Measurements from ENCODE around the gene PCSK4.

PCSK4 gene

GRCh38 chr19:1509602-1510441 lies 19.7 kb upstream of the PCSK4 start:
- DNase-seq (ENCODE audit: low read depth), result no peak
- TF ChIP-seq, protein P1, sequence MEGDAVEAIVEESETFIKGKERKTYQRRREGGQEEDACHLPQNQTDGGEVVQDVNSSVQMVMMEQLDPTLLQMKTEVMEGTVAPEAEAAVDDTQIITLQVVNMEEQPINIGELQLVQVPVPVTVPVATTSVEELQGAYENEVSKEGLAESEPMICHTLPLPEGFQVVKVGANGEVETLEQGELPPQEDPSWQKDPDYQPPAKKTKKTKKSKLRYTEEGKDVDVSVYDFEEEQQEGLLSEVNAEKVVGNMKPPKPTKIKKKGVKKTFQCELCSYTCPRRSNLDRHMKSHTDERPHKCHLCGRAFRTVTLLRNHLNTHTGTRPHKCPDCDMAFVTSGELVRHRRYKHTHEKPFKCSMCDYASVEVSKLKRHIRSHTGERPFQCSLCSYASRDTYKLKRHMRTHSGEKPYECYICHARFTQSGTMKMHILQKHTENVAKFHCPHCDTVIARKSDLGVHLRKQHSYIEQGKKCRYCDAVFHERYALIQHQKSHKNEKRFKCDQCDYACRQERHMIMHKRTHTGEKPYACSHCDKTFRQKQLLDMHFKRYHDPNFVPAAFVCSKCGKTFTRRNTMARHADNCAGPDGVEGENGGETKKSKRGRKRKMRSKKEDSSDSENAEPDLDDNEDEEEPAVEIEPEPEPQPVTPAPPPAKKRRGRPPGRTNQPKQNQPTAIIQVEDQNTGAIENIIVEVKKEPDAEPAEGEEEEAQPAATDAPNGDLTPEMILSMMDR (IDR thresholded peaks at IDR 0.05; ENCODE audit: control insufficient read depth, insufficient read depth, low read depth, low read length, missing control alignments), result no peak
- no peak overlapping the region for H3K4me3 ChIP-seq (ENCODE audit: control insufficient read depth, low read depth, low read length)

DNA sequence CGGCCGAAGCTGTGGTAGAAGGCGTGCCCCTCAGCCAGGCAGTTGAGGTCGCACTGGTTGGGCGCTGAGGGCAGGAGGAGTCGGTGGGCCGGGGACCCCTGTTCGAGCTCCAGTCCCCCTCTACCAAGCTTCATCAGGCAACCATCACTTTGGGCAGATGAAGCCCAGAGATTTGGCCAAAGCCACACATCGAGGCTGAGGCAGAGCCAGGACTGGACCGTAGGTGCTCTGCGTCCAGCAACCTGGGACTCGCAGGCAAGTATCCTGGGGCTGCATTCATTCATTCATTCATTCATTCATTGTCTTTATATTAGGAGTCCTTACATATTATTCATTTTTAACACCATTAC lies 18.3 kb upstream of the PCSK4 start:
- TF ChIP-seq, protein P1 (IDR thresholded peaks at IDR 0.05; ENCODE audit: control insufficient read depth, insufficient read depth, low read depth, low read length, missing control alignments), result no peak
- no peak for DNase-seq (ENCODE audit: low read depth)
- H3K4me3 ChIP-seq (ENCODE audit: control insufficient read depth, low read depth, low read length), result no peak overlapping the region

GRCh38 chr19:1507763-1508506 lies 17.8 kb upstream of the PCSK4 start:
- TF ChIP-seq, protein P1 (IDR thresholded peaks at IDR 0.05; ENCODE audit: control insufficient read depth, insufficient read depth, low read depth, low read length, missing control alignments), result no peak
- peak overlapping the region; percentile 38 for H3K4me3 ChIP-seq (ENCODE audit: control insufficient read depth, low read depth, low read length)
- peak; percentile 81 for DNase-seq (ENCODE audit: low read depth)

- DNase-seq (ENCODE audit: low read depth), result no peak
- TF ChIP-seq, protein P1 (IDR thresholded peaks at IDR 0.05; ENCODE audit: control insufficient read depth, insufficient read depth, low read depth, low read length, missing control alignments), result no peak
- H3K4me3 ChIP-seq (ENCODE audit: control insufficient read depth, low read depth, low read length), result no peak overlapping the region
Observed at GRCh38 chr19:1507192-1507660, 17.1 kb upstream of the PCSK4 start.

DNA sequence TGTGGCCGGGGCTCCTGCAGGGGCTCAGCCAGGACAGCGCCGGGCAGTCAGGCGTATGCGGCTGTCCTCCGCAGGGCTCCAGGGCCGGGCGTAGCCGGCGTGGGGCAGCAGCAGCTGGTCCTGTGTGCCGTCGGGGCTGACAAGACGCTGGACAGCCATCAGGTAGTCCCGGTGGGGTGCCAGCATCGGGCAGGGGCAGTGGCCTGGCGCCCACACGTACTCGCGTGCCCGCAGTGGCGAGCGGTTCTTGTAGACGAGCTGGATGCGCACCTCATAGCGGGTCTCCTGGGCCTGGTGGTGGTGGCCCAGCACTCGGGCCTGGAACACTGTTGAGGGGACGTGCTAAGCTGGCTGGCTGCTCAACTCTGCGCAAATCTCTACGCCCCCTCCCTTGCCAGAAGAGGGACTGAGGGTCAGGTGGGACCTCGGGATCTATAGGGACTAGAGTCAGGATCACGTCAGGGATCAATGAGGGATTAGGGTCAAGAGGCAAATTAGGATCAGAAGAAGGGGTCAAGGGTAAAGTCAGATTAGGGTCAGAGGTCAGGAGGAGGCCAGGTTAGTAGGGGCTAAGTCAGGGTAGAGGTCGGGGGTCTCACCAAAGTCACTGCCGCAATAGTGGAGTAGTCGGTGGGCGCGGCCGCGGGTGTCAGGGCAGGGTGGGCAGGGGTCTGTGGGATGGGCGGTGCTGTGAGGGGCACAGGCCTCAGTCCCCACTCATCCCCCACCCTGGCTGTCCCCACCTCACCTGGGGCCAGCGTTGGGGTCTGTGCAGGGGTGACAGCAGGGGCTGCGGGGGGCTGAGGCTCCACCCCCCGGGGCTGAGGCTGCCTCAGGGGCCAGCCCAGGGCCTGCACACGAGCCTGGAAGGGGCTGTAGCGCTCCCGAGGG lies 16.1 kb upstream of the PCSK4 start:
- TF ChIP-seq, protein P1 (IDR thresholded peaks at IDR 0.05; ENCODE audit: control insufficient read depth, insufficient read depth, low read depth, low read length, missing control alignments), result no peak
- no peak overlapping the region for H3K4me3 ChIP-seq (ENCODE audit: control insufficient read depth, low read depth, low read length)

DNA sequence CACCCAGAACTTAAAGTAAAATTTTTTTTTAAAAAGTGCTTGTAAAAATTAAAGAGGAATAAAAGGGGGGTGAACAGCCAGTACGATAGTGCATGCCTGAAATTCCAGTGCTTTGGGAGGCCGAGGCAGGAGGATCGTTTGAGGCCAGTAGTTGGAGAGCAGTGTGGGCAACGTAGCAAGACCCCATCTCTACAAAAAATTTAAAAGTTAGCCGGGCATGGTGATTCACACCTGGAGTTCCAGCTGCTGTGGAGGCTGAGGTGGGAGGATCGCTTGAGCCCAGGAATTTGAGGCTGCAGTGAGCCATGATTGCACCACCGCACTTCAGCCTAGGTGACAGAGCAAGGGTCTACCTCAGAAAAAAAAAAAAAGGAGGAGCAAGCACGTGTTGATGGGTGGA lies 14.9 kb upstream of the PCSK4 start:
- no peak overlapping the region for H3K4me3 ChIP-seq (ENCODE audit: control insufficient read depth, low read depth, low read length)
- TF ChIP-seq, protein P1 (IDR thresholded peaks at IDR 0.05; ENCODE audit: control insufficient read depth, insufficient read depth, low read depth, low read length, missing control alignments), result no peak
- DNase-seq (ENCODE audit: low read depth), result no peak

More for the DNA sequence above, 16.1 kb upstream of the PCSK4 start:
- no peak for DNase-seq (ENCODE audit: low read depth)

Measured in AG09309 (cell line).